VCaP (cell line): ENCODE measurements around the gene KCNMB4.

Experiments
- H3K27ac ChIP-seq: fragments of 450-650 bp; 2 replicates; pipeline ENCODE4 v1.5.1; 2017
- TF ChIP-seq, protein P1 (sequence below): fragments of 450-650 bp; conservative IDR thresholded peaks from 2 replicates; pipeline ENCODE4 v1.5.1; 2017; ENCODE audit warnings: mild to moderate bottlenecking, moderate library complexity

The KCNMB4 gene

GRCh38 chr12:70415987-70416386 lies 49.9 kb downstream of the KCNMB4 start:
- H3K27ac ChIP-seq, result no peak overlapping the region
- TF ChIP-seq, protein P1, sequence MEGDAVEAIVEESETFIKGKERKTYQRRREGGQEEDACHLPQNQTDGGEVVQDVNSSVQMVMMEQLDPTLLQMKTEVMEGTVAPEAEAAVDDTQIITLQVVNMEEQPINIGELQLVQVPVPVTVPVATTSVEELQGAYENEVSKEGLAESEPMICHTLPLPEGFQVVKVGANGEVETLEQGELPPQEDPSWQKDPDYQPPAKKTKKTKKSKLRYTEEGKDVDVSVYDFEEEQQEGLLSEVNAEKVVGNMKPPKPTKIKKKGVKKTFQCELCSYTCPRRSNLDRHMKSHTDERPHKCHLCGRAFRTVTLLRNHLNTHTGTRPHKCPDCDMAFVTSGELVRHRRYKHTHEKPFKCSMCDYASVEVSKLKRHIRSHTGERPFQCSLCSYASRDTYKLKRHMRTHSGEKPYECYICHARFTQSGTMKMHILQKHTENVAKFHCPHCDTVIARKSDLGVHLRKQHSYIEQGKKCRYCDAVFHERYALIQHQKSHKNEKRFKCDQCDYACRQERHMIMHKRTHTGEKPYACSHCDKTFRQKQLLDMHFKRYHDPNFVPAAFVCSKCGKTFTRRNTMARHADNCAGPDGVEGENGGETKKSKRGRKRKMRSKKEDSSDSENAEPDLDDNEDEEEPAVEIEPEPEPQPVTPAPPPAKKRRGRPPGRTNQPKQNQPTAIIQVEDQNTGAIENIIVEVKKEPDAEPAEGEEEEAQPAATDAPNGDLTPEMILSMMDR, result no peak

GRCh38 chr12:70417121-70417520 lies 51.0 kb downstream of the KCNMB4 start:
- TF ChIP-seq, protein P1, result no peak
- no peak overlapping the region for H3K27ac ChIP-seq

DNA sequence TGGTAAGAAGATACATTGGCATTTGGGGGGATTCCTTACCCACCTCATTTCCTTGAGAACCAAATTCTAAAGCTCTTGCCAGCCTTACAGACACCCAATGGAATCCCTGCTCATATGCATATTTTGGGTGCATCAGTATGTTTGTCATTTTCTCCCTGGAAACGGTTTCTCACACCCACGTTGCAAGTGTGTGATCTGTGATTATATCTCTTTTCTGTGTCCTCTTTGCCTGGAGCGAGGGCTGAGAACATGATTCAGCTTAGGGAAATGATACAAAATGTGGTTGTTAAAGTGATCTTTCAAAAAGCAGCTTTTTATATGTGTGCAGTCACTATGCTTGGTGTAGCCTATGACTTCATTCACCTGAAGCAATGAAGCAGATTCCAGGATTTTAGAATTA lies 52.0 kb downstream of the KCNMB4 start:
- no peak overlapping the region for H3K27ac ChIP-seq

GRCh38 chr12:70422631-70423030 lies 56.5 kb downstream of the KCNMB4 start:
- no peak overlapping the region for H3K27ac ChIP-seq
- TF ChIP-seq, protein P1, result no peak

More for the DNA sequence above, 52.0 kb downstream of the KCNMB4 start:
- TF ChIP-seq, protein P1, result no peak

GRCh38 chr12:70426620-70427019 lies 60.5 kb downstream of the KCNMB4 start:
- TF ChIP-seq, protein P1, result no peak
- H3K27ac ChIP-seq, result no peak overlapping the region

GRCh38 chr12:70427611-70428010 lies 61.5 kb downstream of the KCNMB4 start:
- TF ChIP-seq, protein P1, result no peak
- no peak overlapping the region for H3K27ac ChIP-seq

GRCh38 chr12:70430400-70430799 lies 64.3 kb downstream of the KCNMB4 start:
- TF ChIP-seq, protein P1, result no peak
- H3K27ac ChIP-seq, result no peak overlapping the region
